Amygdala (tissue), 56 donors: Measurements from ENCODE around the gene FANCM.
"Not testable (repeated sequence)": the region's sequence is repeated elsewhere in the genome, so short reads cannot be mapped to it uniquely, and the experiment has no call there.

Source experiments
- DNase-seq, 56 donors: peaks; one replicate each; lab custom pipeline; 2025; lab: John Stamatoyannopoulos, UW

FANCM gene

DNA sequence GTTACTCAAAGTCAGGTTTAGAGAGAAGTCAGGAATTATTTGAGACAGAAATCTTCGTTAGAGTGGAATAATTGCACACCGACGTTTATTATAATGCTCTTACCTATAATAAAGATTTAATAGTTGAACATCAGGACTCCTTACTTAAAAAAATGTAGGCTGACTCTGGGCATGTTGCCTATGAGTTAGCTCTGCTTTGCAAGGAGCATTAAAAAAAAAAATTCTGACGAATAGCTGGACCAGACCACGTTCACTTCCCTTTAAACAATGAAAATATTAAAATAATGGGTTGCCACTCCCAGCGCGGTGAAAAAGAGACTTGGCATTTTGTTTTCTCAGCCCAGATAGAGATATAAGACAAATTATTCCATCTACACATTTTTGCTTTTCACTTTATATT is 574 bp upstream of the FANCM start:
- DNase-seq = peak in 1 of 56 donors; percentile 22

DNA sequence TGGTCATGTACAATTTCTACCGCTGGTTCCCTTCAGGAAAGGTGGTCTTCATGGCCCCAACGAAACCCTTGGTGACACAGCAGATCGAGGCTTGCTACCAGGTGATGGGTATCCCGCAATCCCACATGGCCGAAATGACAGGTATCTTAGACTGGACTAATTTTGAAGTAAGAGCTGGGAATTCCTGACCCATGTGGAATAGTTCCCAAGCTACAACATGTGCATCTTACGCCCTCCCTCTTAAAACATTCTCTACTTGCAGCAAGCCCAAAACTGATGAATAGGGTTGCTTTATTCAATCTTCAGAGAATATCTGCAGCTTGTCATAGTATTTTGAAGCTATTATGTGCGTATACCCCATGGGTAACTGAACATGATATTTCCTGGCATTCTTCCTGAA is 669 bp downstream of the FANCM start:
- DNase-seq = peak in 1 of 56 donors; percentile 34

DNA sequence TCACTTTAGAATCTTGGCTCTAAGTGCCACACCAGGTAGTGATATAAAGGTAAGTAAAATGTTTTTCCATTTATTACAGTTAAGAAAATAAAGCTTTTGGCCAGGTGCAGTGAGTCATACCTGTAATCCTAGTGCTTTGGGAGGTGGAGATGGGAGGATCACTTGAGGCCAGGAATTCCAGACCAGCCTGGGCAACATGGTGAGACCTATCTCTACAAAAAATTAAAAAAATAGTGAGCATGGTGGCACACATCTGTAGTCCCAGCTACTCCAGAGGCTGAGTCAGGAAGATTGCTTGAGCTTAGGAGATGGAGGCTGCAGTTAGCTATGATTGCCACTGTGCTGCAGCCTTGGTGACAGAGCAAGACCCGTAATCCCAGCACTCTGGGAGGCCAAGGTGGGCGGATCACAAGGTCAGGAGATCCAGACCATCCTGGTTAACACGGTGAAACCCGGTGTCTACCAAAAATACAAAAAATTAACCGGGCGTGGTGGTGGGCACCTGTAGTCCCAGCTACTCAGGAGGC is 5.0 kb downstream of the FANCM start:
- DNase-seq = no peak

DNA sequence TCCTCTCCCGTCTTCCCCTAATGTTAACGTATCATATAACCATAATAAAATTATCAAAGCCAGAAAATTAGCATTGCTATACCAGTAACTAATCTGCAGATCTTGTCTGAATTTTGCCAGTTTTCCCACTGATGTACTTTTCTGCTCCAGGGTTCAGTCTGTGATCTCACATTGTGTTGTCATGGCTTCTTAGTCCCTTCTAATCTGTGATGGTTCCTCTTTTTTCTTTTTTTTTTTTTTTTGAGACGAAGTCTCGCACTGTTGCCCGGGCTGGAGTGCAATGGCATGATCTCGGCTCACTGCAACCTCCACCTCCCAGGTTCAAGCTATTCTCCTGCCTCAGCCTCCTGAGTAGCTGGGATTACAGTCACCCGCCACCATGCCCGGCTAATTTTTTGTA is 6.4 kb downstream of the FANCM start:
- DNase-seq = not testable (repeated sequence)

DNA sequence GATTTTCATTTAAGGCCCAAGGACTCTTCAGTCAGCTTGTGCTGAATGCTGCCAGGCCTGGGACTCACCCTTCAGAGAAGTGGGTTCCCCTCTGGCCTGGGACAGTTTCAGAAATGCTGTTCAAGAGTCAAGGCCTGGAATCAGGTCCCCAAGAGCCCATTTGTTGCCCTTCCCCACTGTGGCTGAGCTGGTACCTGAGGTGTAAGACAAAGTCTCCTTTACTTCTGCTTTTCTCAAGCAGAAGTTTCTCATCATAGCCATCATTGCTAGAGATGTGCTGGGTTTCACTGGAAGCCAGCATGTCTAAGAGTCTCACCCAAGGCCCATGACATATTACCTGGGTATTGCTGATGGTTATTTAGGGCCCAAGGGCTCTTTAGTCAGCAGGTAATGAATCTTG is 8.9 kb downstream of the FANCM start:
- no peak for DNase-seq

DNA sequence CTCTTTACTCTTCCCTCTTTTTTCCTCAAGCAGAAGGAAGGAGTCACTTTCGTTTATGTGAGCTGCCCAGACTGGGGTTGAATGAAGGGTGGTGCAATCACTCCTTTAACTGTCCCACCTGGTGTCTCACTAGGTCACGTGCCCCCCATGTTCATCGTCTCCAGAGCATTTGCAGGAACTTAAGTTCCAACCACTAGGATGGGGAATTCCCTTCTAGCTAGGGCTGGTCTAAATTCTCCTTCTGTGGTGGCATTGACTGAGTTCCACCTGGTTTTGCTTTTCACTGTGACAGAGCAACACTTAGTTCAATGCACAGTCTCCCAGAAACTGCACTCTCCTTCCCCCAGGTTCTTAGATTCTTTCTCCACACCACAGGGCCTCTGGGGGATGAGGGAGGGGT is 9.5 kb downstream of the FANCM start:
- DNase-seq = no peak

DNA sequence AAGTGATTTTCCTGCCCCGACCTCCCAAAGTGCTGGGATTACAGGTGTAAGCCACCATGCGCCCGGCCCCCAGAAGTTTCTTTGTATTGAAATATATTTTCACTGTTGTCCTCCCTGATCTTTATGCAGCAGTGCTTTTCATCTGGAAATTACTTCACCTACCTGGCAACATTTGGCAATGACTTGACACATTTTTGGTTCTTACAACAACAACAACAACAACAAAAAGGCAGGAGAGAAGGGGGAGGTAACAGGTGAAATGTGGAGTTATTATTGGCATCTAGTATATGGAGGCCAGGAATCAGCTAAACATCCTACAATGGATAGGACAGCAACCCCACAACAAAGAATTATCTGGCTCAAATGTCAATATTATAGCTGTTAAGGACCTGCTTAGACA is 13.9 kb downstream of the FANCM start:
- DNase-seq = no peak

DNA sequence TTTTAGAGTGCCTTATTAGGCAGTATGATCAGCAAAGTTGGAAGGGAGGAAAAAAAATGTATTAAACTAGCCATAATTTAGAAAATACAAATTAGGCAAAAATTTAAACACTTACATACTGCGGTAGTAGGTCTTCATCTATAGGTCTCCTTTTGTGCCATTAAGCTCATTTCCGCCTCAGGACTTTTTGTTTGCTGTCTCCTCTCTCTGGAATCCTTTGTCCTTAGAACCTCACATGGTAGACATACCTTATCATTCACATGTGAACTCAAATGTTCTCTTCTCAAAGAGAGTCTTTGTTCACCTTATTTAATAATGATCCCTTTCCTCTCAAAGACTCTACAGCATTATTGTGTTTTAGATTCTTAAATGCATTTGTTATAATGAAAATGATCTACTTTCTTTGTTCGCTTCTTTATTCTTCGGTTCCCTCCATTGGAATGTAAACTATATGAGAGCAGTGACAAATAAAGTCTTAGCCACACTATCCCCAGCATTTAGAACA is 14.7 kb downstream of the FANCM start:
- no peak for DNase-seq

DNA sequence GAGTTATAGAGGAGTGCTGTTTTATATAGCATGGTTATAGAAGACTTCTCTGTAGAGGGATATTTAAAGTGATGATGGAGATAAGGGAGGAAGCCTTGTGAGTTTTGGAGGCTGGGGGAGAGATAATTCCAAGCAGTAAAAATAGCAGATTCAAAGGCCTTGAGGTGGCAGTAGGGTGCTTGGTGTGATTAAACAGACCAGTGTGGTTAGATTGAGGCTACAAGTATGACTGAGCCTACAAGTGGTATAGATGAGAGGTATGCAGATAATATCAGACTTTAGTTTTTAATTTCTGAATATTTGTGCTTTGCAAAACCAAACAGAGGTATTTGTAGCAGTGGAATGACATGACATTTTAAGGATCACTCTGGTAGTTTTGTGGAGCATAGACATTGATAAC is 20.3 kb downstream of the FANCM start:
- DNase-seq = no peak

DNA sequence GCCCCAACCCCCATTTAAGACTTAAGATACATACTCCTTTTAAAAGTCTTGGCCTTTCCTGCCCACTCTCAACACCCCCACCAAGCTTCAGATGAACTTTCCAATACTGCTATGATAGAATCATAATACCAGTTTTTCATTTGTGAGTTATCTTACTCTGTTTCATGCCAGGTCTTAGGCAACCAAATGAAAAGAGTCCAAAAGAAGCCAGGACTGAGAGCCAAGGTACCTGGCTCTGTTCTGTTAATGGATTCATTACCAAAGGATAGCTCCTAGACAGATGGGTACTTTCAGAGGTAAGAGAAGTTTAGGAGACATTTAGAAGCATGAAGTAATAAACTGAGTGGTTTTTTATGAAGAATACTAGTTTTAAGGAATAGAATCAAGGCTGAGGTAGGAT is 34.2 kb downstream of the FANCM start:
- no peak for DNase-seq

DNA sequence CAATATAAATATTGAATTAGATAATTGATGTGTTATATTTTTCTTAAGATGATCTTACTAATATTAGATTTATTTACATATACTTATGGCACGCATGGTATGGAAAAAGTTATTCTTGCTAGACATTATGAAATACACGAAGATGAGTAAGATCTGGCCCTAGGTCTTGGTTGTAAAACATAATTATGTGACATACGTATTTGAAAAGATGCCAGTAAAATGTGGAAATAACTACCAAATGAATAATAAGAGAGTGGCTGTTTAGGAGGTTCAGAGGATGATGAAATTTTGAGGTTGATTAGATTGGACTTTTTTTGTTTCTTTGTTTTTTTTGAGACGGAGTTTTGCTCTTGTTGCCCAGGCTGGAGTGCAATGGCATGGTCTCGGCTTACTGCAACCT is 41.3 kb downstream of the FANCM start:
- DNase-seq = no peak

DNA sequence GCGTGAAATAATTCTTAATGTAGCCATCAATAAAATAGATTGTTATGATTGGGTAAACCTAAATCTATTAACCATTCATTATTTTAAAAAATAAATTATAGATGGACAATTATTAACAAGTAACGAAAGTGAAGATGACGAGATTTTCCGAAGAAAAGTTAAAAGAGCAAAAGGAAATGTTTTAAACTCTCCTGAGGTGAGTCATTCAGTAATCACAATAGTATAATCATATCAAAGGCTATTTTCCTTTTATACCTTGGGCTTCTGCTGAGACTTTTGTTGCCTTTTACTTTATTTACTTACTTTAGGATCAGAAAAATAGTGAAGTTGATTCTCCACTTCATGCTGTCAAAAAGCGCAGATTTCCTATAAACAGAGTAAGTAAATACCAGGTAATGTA is 45.6 kb downstream of the FANCM start:
- no peak for DNase-seq

DNA sequence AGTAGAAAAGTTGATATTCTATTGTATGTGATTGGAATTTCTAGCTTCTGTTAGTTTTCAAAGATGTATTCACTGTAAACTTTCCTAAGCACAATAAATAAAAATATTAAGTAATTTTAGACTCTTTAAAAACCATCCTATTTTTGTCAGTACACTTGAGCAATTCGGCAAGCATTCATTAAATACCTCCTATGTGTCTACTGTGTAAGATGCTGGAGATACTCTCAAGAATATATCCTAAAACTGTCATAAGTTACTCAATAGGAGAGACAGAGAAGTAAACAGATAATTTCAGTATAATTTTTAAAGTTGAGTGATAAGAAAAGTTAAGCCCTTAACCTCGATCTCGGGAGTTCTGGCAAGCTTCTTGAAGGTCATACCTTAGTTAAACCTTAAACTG is 46.1 kb downstream of the FANCM start:
- no peak for DNase-seq

DNA sequence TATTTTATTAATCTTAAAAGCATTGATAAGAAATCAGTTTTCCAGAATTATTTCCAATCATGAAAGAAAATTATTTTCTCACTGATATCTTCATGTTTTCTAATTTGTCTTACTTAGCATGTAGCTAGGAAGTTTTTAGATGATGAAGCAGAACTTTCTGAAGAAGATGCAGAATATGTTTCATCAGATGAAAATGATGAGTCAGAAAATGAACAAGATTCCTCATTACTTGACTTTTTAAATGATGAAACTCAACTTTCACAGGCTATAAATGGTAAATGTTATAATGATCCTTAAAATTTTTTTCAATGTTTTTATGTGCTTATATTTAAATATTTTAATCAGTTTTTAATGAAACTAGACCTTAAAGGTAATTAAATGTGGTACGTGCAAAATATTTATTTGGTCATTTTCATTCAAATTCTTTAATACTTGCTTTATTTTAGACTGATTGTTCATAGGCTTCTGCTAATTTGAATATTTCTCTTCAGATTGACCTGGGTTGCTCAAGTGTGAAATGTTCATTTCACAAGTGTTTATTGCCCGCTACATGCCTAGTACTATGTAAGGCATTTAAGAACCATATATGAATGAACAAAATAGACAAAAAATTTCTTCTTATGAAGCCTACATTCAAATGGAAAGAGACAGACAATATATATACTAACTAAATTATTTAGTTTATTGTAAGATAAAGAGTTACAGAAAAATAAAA is 49.5 kb downstream of the FANCM start:
- no peak for DNase-seq

DNA sequence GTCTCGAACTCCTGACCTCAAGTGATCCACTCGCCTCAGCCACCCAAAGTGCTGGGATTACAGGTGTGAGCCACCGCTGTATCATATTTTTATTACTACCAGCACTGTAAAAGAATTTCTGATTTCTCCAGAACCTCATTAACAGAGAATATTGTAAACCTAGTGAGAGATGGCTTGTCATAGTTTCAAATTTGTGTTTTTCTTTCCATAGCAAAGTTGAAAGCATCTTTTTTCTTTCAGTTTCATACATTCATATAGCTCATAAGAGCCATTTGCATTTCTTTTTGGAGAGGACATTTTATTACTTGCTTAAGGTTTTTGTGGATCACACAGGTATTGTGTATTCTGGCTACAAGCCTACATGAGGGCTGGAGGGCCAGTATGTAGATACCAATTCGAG is 59.2 kb downstream of the FANCM start:
- no peak for DNase-seq

DNA sequence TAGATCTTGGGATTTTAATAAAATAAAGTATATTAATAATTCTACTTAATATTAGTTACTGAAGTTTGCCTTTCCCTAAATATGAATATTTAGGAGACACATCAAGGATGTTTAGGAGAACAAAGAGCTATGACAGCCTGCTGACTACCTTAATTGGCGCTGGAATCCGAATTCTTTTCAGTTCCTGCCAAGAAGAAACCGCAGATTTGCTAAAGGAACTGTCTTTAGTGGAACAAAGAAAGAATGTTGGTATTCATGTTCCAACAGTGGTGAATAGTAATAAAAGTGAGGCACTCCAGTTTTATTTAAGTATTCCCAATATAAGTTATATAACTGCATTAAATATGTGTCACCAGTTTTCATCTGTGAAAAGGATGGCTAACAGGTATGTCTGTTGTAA is 62.8 kb downstream of the FANCM start:
- DNase-seq = no peak

DNA sequence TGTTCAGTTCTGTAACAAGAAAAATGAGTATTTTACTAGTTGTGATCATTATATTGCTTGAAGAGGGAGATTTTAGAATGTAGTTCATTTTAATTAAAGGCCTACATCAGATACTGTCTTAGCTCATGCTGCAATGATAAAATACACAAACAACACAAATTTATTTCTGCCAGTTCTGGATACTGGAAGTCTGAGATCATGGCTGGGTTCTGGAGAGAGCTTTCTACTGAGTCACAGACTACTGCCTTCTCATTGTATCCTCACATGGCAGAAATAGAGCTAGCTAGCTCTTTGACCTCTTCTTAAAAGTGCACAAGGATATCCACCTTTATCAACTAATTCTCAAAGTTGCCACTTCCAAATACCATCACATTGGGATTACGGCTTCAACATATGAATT is 63.5 kb downstream of the FANCM start:
- DNase-seq = no peak

DNA sequence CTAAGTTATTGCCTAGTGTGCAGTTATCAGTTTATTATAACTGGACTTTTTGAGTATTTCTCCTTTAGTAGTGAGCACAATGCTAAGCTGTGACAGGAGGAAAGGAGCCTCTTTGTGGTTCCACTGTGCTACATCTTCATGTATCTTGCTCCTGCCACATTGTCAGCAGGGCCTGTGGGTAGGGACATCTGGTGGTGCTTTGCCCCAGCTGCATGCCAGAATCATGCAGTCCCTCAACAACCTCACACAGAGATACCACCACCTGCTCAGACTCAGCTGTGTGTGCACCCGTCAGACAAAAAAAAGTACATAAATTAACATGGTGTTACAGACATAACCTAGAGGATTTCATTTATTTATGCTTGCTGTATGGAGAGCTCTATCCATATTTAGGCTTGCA is 66.2 kb downstream of the FANCM start:
- DNase-seq = peak in 2 of 56 donors; percentile 2

DNA sequence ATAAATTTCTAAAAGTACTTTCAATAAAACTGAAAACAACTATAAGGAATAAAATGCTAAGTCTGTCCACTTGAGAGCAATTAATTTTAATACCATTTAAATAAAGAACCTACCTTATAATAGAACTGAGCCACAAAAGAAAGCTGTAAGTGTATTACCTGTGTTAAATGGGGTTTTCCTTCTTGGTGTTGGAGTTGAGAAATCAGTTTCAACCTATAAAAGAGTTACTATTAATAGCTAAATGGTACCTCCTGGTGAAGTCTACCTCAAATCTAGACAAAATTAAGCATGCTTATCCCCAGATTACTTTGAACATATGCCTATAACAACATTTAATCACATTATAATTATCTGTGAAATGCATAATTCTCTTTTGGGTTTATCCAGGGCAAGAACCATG is 68.5 kb downstream of the FANCM start:
- no peak for DNase-seq

DNA sequence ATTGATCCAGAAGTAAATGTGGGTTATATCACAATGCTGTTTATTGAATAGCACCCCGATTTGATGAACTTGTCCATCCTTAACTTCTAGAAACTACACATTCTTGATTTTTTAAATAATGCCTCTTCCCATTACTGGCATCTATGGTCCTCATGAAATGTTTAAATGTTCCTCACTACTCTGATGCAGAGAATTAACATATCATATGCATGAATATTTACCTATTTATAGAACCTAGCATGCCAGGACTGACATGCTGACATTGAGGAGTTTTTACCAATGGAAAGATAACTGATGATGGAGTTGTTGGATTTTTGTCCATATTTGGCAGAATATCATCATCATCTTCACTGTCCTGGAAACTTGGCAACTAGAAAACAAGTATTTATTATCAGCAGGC is 74.4 kb downstream of the FANCM start:
- DNase-seq = no peak

DNA sequence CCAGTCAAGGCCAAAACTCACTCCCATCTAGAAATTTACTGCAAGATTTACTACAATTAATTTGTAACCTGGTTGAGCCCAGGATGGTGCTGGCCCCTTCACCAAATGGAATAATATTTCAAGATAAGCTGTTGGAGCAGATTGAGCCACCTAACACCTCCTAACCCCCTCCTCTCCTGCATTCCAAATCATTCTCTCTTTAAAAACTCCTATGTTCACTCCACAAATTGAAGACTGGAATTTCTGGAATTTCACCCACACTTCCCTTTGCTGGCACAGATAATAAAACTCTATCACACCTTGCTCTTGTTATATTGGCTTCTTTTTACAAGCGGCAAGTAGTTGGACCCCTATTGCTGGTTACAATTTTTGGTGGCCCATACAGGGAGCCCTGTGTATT is 75.6 kb downstream of the FANCM start:
- no peak for DNase-seq

DNA sequence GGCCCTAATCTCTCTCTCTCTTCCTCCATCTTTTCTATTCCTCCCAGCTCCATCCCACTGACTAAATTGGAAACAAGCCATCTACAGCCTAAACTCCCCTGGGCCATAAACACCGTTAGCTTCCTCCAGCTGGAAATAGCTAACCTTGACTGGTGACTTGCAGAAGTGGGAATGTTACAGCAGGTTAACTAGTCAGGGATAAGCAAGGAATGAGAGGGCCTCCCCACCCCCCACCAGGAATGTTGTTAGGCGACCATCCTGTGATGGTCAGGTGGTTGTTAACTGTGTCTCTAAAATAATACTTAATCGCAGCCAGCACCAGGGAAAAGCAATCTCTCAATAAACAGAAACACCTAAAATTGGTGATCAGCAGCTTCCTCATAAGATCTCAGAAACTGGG is 76.5 kb downstream of the FANCM start:
- no peak for DNase-seq

DNA sequence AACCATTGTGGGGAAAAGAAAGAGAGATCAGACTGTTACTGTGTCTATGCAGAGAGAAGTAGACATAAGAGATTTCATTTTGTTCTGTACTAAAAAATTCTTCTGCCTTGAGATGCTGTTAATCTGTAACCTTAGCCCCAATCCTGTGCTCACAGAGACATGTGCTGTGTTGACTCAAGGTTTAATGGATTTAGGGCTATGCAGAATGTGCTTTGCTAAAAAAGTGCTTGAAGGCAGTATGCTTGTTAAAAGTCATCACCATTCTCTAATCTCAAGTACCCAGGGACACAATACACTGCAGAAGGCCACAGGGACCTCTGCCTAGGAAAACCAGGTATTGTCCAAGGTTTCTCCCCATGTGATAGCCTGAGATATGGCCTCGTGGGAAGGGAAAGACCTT is 78.0 kb downstream of the FANCM start:
- not testable (repeated sequence) for DNase-seq
